Upper lobe of left lung (tissue), 6 donors: ENCODE results near the gene KIF22. TPM values are rescaled to one million over a fixed set of nuclear protein-coding genes. Genes with fewer than 3 reads are reported as not detected.

Source experiments
- ATAC-seq, 2 donors: fragments of 200-7000 bp; cut with Tn5 transposase; one replicate each; pipeline ENCODE4 v1.9.1; 2022; ENCODE audit warnings: mild to moderate bottlenecking in 2 of 2, moderate library complexity in 2 of 2; ENCODE audit not compliant: low FRiP score in 2 of 2
- DNase-seq, 2 donors: peaks; one replicate each; pipeline ENCODE4 v3.0.0-alpha.2; 2019 to 2020
- H3K27ac ChIP-seq, 4 donors: fragments of 200-600 bp; sonication (generic); one replicate each; pipeline ENCODE4 v1.5.1; 2016 to 2019
- H3K27me3 ChIP-seq, 4 donors: fragments of 200-600 bp; sonication (generic); one replicate each; pipeline ENCODE4 v1.5.1; 2017 to 2019
- H3K36me3 ChIP-seq, 4 donors: fragments of 200-600 bp; sonication (generic); one replicate each; pipeline ENCODE4 v1.5.1; 2016 to 2019
- H3K4me1 ChIP-seq, 4 donors: fragments of 200-600 bp; sonication (generic); one replicate each; pipeline ENCODE4 v1.5.1; 2018 to 2019
- H3K4me3 ChIP-seq, 4 donors: fragments of 200-600 bp; sonication (generic); one replicate each; pipeline ENCODE4 v1.5.1; 2017 to 2019; ENCODE audit warnings: mild to moderate bottlenecking in 2 of 4, moderate library complexity in 1 of 4
- H3K9me3 ChIP-seq, 4 donors: fragments of 200-600 bp; sonication (generic); one replicate each; pipeline ENCODE4 v1.5.1; 2018 to 2019
- CTCF ChIP-seq, 6 experiments: fragments of 450-650 bp in 4 of 6; fragments of 200-600 bp in 2 of 6; sonication (generic) in 2 of 6; IDR thresholded peaks; one replicate each; pipeline ENCODE4 v1.5.1; 2016 to 2019; ENCODE audit warnings: antibody characterized with exemption in 6 of 6
- EP300 ChIP-seq, 4 donors: sonication (generic); formaldehyde crosslinking; IDR thresholded peaks; one replicate each; pipeline ENCODE4 v1.5.1; 2017; ENCODE audit warnings: antibody characterized with exemption in 4 of 4, control low read depth in 2 of 4
- POLR2A ChIP-seq, 4 donors: fragments of 450-650 bp; IDR thresholded peaks; one replicate each; pipeline ENCODE4 v1.5.1; 2016 to 2017; ENCODE audit warnings: antibody characterized with exemption in 4 of 4, mild to moderate bottlenecking in 2 of 4
- POLR2AphosphoS5 ChIP-seq, 2 donors: sonication (generic); formaldehyde crosslinking; IDR thresholded peaks; one replicate each; pipeline ENCODE4 v1.5.1; 2017; ENCODE audit warnings: antibody characterized with exemption in 2 of 2
- WGBS, 2 donors: methylation state at CpG; one replicate each; pipeline ENCODE4 v1.1.5; 2017 to 2018; 5-methylcytosine and 5-hydroxymethylcytosine counted together
- small RNA-seq, 4 donors: library from RNA; depleted of rRNA; stranded (forward); fragments of <200 nt; gene quantifications; one replicate each; pipeline ENCODE3, GENCODE V24; 2016
- total RNA-seq, 6 donors: library from RNA; depleted of rRNA in 4 of 6; stranded (reverse); fragments of >200 nt in 4 of 6; gene quantifications; one replicate each; pipeline versions ENCODE4 v1.1.0 to v1.2.1, GENCODE V29; 2016 to 2021
- donor health status: DM: no; HTN: no; CAD: no; lungs with moderate emphysema.
- donor health status: DM: no; HTN: yes; CAD: no; lungs with severe emphysema.

The KIF22 gene
- total RNA-seq, 6 donors from 2014 or later, result 9.1 to 43.5 (median 26.6) TPM

DNA sequence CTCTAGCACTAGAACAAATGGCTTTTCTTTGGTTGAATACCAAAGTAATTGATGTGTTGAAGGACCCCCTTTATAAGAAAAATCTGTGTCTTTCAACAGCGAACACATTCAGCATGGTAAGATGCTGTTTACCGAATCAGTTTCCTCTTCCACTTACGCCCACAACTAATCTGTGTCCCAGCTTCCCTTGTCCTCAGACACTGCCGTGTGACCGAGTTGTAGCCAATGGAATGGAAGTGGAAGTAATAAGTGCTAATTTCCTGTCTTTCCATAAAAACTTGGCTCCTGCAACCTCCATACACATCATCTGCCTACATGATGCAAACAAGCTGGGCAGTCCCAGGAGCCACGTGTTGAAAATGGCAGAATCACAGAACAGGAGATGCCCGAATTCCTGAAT is 62.1 kb downstream of the KIF22 start:
- peak overlapping the region in 1 of 4 donors; percentile 61 for H3K27ac ChIP-seq
- H3K27me3 ChIP-seq, result no peaks in the 10 kb centered on the region
- 47 to 62% methylated on average over 7 of the region's 7 CpGs for WGBS, 2 donors
- ATAC-seq (no peak), DNase-seq (no peak)
- H3K36me3 ChIP-seq, result peaks cover 3 to 11% (median 8%) of the 10 kb centered on the region in 4 donors
- H3K9me3 ChIP-seq, result no peaks in the 10 kb centered on the region
- H3K4me3 ChIP-seq, result no peak overlapping the region
- no peak for TF ChIP-seq CTCF (IDR thresholded peaks at IDR 0.05)
- peak in 1 of 2 donors; percentile 21 for TF ChIP-seq POLR2AphosphoS5 (IDR thresholded peaks at IDR 0.05)
- H3K4me1 ChIP-seq, result peaks cover 0 to 14% (median 6%) of the 10 kb centered on the region in 4 donors

DNA sequence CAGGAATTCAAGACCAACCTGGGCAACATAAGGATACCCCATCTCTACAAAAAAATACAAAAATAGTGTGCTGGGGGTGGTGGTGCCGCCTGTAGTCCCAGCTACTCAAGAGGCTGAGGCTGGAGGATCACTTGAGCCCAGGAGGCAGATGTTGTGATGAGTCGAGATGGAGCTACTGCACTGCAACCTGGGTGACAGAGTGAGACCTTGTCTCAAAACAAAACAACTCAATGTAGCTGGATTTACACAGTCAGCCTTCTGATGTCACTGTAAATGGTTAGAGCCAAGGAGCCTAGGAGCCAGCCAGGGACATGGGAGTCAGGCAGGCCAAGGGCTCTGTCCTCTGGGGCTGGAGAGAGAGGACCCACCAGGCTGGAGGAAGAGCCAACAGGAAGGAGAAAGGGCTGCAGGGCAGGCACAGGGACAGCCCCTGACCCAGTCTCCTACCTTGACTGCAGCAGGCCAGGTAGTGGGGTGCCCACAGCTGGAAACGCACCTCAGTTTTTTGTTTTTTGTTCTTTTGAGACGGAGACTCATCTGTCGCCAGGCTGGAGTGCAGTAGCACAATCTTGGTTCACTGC is 64.1 kb downstream of the KIF22 start:
- Histone ChIP-seq H3K4me3 (no peak overlapping the region), H3K36me3 (peaks cover 8 to 15% (median 13%) of the 10 kb centered on the region in 4 donors), H3K27ac (no peak overlapping the region), H3K9me3 (no peaks in the 10 kb centered on the region), H3K27me3 (no peaks in the 10 kb centered on the region), H3K4me1 (peaks cover 0 to 3% (median 0%) of the 10 kb centered on the region in 4 donors)
- TF ChIP-seq CTCF (IDR thresholded peaks at IDR 0.05) (no peak), EP300 (IDR thresholded peaks at IDR 0.05) (no peak), POLR2AphosphoS5 (IDR thresholded peaks at IDR 0.05) (no peak), POLR2A (IDR thresholded peaks at IDR 0.05) (no peak)
- 85 to 87% methylated on average over 5 of the region's 5 CpGs for WGBS, 2 donors
- DNase-seq (no peak), ATAC-seq (no peak)

Small RNA genes within 50 kb of the gene (small RNA-seq; reads per million reads assigned to genes)
- 0 reads per million in 4 donors for gene AC009133.6
- gene AC120114.4, result 0 reads per million in 4 donors

Other genes with a start within 250 kb of the KIF22 start
- 100 to 1,000 TPM in 1 of 6 donors, 10 to 100 TPM in 5; 16.8 to 112 (median 39.7) TPM for gene SPN, start 127.5 kb upstream of the KIF22 start, total RNA-seq
- gene QPRT, start 111.6 kb upstream of the KIF22 start, total RNA-seq, result 10 to 100 TPM in 3 of 6 donors, 1 to 10 TPM in 3; 4.8 to 17.8 (median 9.8) TPM
- 10 to 100 TPM in 3 of 6 donors, 1 to 10 TPM in 3; 2.4 to 17.3 (median 7.5) TPM for gene C16orf54, start 44.8 kb upstream of the KIF22 start, total RNA-seq
- under 1 TPM in 1 of 6 donors, not detected in 5; 0.11 TPM for gene ZG16, start 12.5 kb upstream of the KIF22 start, total RNA-seq
- gene MAZ, start 15.8 kb downstream of the KIF22 start, total RNA-seq, result 100 to 1,000 TPM in 5 of 6 donors, 10 to 100 TPM in 1; 83.7 to 232 (median 165) TPM
- gene PRRT2, start 21.4 kb downstream of the KIF22 start, total RNA-seq, result 10 to 100 TPM in 2 of 6 donors, 1 to 10 TPM in 4; 1.4 to 13.6 (median 2.5) TPM
- gene PAGR1, start 25.4 kb downstream of the KIF22 start, total RNA-seq, result 10 to 100 TPM; 22.6 to 49.5 (median 34.6) TPM
- 100 to 1,000 TPM; 260 to 411 (median 312) TPM for gene MVP, start 29.7 kb downstream of the KIF22 start, total RNA-seq
- 100 to 1,000 TPM in 1 of 6 donors, 10 to 100 TPM in 5; 60.3 to 119 (median 94.4) TPM for gene CDIPT, start 72.5 kb downstream of the KIF22 start, total RNA-seq
- gene SEZ6L2, start 108.8 kb downstream of the KIF22 start, total RNA-seq, result 10 to 100 TPM in 3 of 6 donors, 1 to 10 TPM in 3; 4.2 to 13.5 (median 8.2) TPM
- 1 to 10 TPM in 4 of 6 donors, under 1 TPM in 1, not detected in 1; 0.78 to 4.2 (median 2.4) TPM for gene ASPHD1, start 109.7 kb downstream of the KIF22 start, total RNA-seq
- 10 to 100 TPM; 15.5 to 71.2 (median 24.4) TPM for gene KCTD13, start 135.5 kb downstream of the KIF22 start, total RNA-seq
- 100 to 1,000 TPM in 5 of 6 donors, 10 to 100 TPM in 1; 95.4 to 187 (median 139) TPM for gene TMEM219, start 171.3 kb downstream of the KIF22 start, total RNA-seq
- 100 to 1,000 TPM in 2 of 6 donors, 10 to 100 TPM in 4; 70.2 to 195 (median 81.5) TPM for gene TAOK2, start 183.1 kb downstream of the KIF22 start, total RNA-seq
- gene HIRIP3, start 204.9 kb downstream of the KIF22 start, total RNA-seq, result 10 to 100 TPM; 11.5 to 28.2 (median 25.0) TPM
- gene INO80E, start 205.5 kb downstream of the KIF22 start, total RNA-seq, result 10 to 100 TPM; 29.5 to 82.8 (median 55.7) TPM
- gene DOC2A, start 220.3 kb downstream of the KIF22 start, total RNA-seq, result 10 to 100 TPM in 1 of 6 donors, 1 to 10 TPM in 5; 1.2 to 11.0 (median 6.5) TPM
- not detected for gene C16orf92, start 232.4 kb downstream of the KIF22 start, total RNA-seq
- gene TLCD3B, start 240.5 kb downstream of the KIF22 start, total RNA-seq, result under 1 TPM in 1 of 6 donors, not detected in 5; 0.14 TPM